ENCODE measurements around the gene GFY.

Gene GFY

DNA sequence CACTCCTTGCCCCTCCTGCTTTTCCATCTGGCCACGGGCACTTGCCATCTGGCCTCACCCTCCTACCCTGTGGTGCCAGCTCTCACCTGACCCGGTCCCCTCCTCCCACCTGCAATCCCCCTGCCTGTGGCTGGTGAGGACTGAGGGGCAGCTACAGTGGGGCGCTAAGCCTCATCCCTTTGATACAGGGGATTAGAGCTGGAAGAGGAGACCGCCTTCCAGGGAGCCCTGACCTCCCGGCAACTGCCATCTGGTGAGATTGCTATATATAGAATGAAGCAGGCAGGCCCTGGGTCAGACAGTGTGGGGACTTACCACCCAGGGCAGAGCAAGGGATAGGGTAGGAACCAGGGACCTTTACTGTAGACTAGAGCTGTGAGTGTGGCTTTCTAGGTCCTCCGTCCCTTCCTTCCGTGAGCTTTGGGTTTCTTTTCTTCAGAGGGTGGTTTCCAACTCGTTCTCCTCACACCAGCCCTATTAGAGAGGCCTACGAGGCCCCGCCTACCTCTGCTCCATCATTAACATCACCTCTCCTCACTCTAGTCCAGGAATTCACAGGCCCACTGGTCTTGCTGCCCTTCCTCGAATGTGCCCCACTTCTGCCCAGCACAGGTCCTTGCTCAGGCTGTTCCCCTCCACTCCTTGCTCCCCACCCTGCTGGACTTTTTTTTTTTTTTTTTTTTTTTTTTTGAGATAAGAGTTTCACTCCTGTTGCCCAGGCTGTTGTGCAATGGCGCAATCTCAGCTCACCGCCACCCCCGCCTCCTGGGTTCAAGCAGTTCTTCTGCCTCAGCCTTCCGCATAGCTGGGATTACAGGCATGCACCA, 29.4 kb upstream of the GFY start:
- H3K36me3 ChIP-seq (ENCODE audit: control insufficient read depth in 1 of 2, insufficient read depth in 2 of 2, low read length in 2 of 2) = no peaks in the 10 kb centered on the region
- no peak overlapping the region for H3K27ac ChIP-seq (ENCODE audit: low read length)
- H3K27me3 ChIP-seq (ENCODE audit: low read depth, low read length) = no peaks in the 10 kb centered on the region
- no peaks in the 10 kb centered on the region for H3K9me3 ChIP-seq (ENCODE audit: control insufficient read depth in 1 of 2, low read length in 2 of 2)
- H3K4me1 ChIP-seq (ENCODE audit: control insufficient read depth in 1 of 2, insufficient read depth in 2 of 2, low read length in 2 of 2) = no peaks in the 10 kb centered on the region
- H3K4me3 ChIP-seq (ENCODE audit: low read depth in 1 of 2, low read length in 2 of 2) = no peak overlapping the region

DNA sequence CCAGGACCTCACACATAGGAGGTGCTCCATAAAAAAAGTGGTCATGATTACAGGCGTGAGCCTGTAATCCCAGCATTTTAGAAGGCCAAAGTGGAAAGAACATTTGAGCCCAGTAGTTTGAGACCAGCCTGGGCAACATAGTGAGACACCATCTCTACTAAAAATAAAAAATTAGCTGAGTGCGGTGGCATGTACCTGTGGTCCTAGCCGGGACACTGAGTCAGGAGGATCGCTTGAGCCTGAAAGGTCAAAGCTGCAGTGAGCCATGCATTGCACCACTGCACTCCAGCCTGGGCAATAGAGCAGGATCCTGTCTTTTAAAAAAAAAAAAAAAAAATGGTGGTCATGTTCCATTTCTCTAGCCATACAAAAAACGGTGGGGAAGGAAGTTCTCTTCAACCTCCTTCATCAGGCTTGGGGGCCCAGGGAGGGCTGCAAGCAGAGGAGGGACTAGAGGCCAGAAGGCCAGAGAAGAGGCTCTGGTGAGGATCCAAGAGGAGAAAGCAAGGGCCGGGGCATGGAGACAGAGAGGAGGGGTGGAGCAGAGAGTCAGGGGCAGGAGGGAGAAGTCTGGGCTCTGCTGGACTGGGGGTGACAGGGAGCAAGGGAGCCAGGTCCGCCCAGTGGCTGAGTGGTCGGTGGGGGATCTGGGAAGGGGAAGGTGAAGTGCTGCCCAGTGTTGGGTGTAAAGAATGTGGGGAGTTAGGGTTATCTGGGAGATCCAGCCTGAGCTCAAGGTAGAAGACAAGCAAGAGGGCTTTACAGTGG, 28.3 kb upstream of the GFY start:
- H3K27me3 ChIP-seq (ENCODE audit: low read depth, low read length) = no peaks in the 10 kb centered on the region
- H3K27ac ChIP-seq (ENCODE audit: low read length) = no peak overlapping the region
- no peaks in the 10 kb centered on the region for H3K4me1 ChIP-seq (ENCODE audit: control insufficient read depth in 1 of 2, insufficient read depth in 2 of 2, low read length in 2 of 2)

DNA sequence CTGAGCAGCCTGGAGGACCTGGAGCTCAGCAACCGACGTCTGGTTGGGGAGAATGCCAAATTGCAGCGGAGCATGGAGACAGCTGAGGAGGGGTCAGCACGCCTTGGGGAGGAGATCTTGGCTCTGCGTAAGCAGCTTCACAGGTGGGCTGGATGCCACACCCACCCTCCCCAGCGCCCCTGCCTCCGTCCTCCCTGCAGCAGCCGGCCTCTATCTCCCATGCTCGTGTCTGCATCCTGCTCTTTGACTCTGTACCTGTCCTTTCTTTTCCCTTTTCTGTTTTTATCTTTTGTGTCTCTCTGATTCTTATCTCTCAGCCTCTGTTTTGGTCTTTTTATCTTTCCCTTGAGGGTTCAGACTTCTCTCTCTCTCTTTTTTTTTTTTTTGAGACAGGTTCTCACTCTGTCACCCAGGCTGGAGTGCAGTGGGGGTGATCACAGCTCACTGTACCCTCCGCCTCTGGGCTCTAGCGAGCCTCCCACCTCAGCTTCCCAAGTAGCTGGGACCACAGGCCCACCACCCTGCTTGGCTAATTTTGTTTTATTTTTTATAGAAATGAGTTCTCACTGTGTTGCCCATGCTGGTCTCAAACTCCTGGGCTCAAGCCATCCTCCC, 27.1 kb upstream of the GFY start:
- H3K4me1 ChIP-seq (ENCODE audit: control insufficient read depth in 1 of 2, insufficient read depth in 2 of 2, low read length in 2 of 2) = no peaks in the 10 kb centered on the region
- H3K27ac ChIP-seq (ENCODE audit: low read length) = no peak overlapping the region
- no peak overlapping the region for H3K4me3 ChIP-seq (ENCODE audit: low read depth in 1 of 2, low read length in 2 of 2)

More for the DNA sequence above, 28.3 kb upstream of the GFY start:
- Histone ChIP-seq H3K9me3 (ENCODE audit: control insufficient read depth in 1 of 2, low read length in 2 of 2) (no peaks in the 10 kb centered on the region), H3K36me3 (ENCODE audit: control insufficient read depth in 1 of 2, insufficient read depth in 2 of 2, low read length in 2 of 2) (no peaks in the 10 kb centered on the region), H3K4me3 (ENCODE audit: low read depth in 1 of 2, low read length in 2 of 2) (no peak overlapping the region)

DNA sequence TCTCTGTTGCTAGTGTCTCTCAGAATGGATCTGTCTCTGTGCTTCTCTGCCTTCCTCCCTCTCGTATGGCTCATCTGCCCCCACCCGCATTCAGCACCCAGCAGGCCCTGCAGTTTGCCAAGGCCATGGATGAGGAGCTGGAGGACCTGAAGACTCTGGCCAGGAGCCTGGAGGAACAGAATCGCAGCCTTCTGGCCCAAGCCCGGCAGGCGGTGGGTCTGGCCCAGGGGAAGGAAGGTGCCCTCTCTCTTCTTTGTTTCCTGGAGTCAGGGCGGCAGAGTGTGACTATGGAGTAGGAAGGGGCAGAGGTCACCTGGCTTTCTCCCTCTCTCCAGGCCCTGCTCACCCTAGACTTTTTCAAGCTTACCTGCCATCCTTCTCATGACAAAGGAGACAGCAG, 26.3 kb upstream of the GFY start:
- no peaks in the 10 kb centered on the region for H3K9me3 ChIP-seq (ENCODE audit: control insufficient read depth in 1 of 2, low read length in 2 of 2)
- H3K27me3 ChIP-seq (ENCODE audit: low read depth, low read length) = no peaks in the 10 kb centered on the region
- H3K4me3 ChIP-seq (ENCODE audit: low read depth in 1 of 2, low read length in 2 of 2) = no peak overlapping the region
- H3K27ac ChIP-seq (ENCODE audit: low read length) = no peak overlapping the region
- no peaks in the 10 kb centered on the region for H3K36me3 ChIP-seq (ENCODE audit: control insufficient read depth in 1 of 2, insufficient read depth in 2 of 2, low read length in 2 of 2)
- no peaks in the 10 kb centered on the region for H3K4me1 ChIP-seq (ENCODE audit: control insufficient read depth in 1 of 2, insufficient read depth in 2 of 2, low read length in 2 of 2)

More for the DNA sequence above, 27.1 kb upstream of the GFY start:
- Histone ChIP-seq H3K27me3 (ENCODE audit: low read depth, low read length) (no peaks in the 10 kb centered on the region), H3K36me3 (ENCODE audit: control insufficient read depth in 1 of 2, insufficient read depth in 2 of 2, low read length in 2 of 2) (no peaks in the 10 kb centered on the region), H3K9me3 (ENCODE audit: control insufficient read depth in 1 of 2, low read length in 2 of 2) (no peaks in the 10 kb centered on the region)

DNA sequence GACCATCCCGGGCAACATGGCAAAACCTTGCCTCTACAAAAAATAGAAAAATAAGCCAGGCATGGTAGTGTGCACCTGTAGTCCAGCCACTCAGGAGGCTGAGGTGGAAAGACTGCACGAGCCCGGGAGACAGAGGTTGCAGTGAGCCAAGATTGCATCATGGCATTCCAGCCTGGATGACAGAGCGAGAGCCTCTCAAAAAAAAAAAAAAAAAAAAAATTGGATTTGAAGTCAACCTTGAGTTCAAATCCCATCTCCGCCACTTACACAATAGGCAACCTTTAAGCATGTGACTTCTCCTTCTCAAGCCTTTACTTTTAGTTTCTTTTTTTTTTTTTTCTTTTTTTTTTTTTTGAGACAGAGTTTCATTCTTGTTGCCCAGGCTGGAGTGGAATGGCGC, 25.2 kb upstream of the GFY start:
- Histone ChIP-seq H3K9me3 (ENCODE audit: control insufficient read depth in 1 of 2, low read length in 2 of 2) (no peaks in the 10 kb centered on the region), H3K4me1 (ENCODE audit: control insufficient read depth in 1 of 2, insufficient read depth in 2 of 2, low read length in 2 of 2) (no peaks in the 10 kb centered on the region), H3K27ac (ENCODE audit: low read length) (no peak overlapping the region), H3K36me3 (ENCODE audit: control insufficient read depth in 1 of 2, insufficient read depth in 2 of 2, low read length in 2 of 2) (no peaks in the 10 kb centered on the region), H3K4me3 (ENCODE audit: low read depth in 1 of 2, low read length in 2 of 2) (no peak overlapping the region), H3K27me3 (ENCODE audit: low read depth, low read length) (no peaks in the 10 kb centered on the region)

DNA sequence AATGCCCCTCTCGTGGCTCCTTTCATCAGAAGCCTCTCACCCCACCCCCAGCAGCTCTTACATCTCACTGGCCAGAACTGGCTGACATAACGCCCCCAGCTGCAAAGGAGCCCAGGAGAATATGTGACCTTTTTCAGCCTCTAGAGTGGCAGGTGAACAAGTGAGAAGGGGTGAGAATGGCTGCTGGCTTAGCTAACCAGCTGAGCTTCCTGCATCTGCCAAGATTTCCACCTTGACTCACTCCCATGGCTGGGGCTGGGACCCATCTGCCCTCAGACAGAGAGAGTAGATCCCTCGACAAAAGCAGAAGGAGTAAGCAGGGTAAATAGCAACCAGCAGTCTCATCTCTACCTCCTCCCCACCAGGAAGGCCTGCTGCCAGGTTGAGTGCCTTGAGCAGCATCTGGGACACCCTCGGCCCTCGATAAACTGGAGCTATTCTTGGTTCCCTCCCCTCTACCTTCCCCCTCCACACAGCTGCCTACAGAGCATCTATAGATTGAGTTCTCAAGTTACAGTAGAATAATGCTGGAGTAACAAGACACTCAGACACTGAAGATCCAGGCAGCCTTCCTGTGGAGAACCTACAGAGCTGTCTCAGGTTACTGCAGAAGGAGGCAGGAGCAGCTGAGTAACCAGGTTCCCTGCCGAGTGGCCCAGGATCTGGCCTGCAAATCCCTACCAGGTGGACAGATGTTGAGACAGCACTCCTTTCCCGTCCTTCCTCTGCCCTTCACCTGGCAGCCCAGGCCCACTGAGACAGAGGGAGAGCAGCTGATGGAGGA, 21.6 kb upstream of the GFY start:
- no peak overlapping the region for H3K4me3 ChIP-seq (ENCODE audit: low read depth in 1 of 2, low read length in 2 of 2)
- H3K4me1 ChIP-seq (ENCODE audit: control insufficient read depth in 1 of 2, insufficient read depth in 2 of 2, low read length in 2 of 2) = no peaks in the 10 kb centered on the region
- H3K9me3 ChIP-seq (ENCODE audit: control insufficient read depth in 1 of 2, low read length in 2 of 2) = no peaks in the 10 kb centered on the region
- H3K36me3 ChIP-seq (ENCODE audit: control insufficient read depth in 1 of 2, insufficient read depth in 2 of 2, low read length in 2 of 2) = no peaks in the 10 kb centered on the region
- no peaks in the 10 kb centered on the region for H3K27me3 ChIP-seq (ENCODE audit: low read depth, low read length)
- H3K27ac ChIP-seq (ENCODE audit: low read length) = no peak overlapping the region

DNA sequence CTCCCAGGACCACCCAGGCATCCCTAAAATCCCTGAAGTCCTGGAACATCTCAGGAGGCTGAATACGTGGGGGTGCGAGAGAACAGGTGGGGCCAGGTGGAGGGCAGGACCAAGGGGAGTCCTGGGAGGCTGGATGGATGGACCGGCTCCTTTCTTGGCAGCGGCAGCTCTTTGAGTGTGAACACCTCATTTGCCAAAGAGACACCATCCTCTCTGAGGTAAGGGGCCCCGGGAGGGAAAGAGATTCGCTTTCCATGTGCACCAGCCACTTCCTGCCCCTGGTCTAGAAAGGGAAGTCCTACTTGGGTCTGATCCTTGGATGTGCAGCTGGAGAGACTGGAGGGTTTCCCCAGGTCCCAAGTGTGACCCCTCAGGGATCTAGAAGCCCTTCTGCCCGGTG, 18.1 kb upstream of the GFY start:
- Histone ChIP-seq H3K4me3 (ENCODE audit: low read depth in 1 of 2, low read length in 2 of 2) (no peak overlapping the region), H3K9me3 (ENCODE audit: control insufficient read depth in 1 of 2, low read length in 2 of 2) (no peaks in the 10 kb centered on the region), H3K27me3 (ENCODE audit: low read depth, low read length) (no peaks in the 10 kb centered on the region), H3K27ac (ENCODE audit: low read length) (no peak overlapping the region), H3K36me3 (ENCODE audit: control insufficient read depth in 1 of 2, insufficient read depth in 2 of 2, low read length in 2 of 2) (no peaks in the 10 kb centered on the region), H3K4me1 (ENCODE audit: control insufficient read depth in 1 of 2, insufficient read depth in 2 of 2, low read length in 2 of 2) (no peaks in the 10 kb centered on the region)

DNA sequence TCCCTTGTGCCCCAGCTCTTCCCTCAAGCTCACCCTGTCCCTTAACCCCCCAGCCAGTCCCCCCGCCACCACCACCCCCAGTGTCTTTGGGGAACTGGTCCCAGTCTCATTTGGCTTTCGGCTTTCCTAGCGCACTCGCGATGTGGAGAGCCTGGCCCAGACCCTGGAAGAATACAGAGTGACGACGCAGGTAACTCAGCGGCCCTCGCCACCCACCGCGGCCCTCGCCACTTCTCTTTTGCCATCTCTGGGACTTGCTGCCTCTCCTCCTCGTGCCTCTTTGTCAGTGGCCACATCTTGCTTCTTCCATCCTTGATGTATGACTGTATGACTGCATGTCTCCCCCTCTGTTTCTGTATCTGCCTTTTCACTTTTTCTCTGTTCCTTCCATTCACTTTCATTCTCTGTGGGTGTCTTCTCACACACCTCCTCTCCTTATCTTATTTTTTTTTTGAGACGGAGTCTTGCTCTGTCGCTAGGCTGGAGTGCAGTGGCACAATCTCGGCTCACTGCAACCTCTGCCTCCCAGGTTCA, 17.6 kb upstream of the GFY start:
- Histone ChIP-seq H3K27me3 (ENCODE audit: low read depth, low read length) (no peaks in the 10 kb centered on the region), H3K4me1 (ENCODE audit: control insufficient read depth in 1 of 2, insufficient read depth in 2 of 2, low read length in 2 of 2) (no peaks in the 10 kb centered on the region), H3K4me3 (ENCODE audit: low read depth in 1 of 2, low read length in 2 of 2) (no peak overlapping the region), H3K36me3 (ENCODE audit: control insufficient read depth in 1 of 2, insufficient read depth in 2 of 2, low read length in 2 of 2) (no peaks in the 10 kb centered on the region), H3K27ac (ENCODE audit: low read length) (no peak overlapping the region), H3K9me3 (ENCODE audit: control insufficient read depth in 1 of 2, low read length in 2 of 2) (no peaks in the 10 kb centered on the region)

DNA sequence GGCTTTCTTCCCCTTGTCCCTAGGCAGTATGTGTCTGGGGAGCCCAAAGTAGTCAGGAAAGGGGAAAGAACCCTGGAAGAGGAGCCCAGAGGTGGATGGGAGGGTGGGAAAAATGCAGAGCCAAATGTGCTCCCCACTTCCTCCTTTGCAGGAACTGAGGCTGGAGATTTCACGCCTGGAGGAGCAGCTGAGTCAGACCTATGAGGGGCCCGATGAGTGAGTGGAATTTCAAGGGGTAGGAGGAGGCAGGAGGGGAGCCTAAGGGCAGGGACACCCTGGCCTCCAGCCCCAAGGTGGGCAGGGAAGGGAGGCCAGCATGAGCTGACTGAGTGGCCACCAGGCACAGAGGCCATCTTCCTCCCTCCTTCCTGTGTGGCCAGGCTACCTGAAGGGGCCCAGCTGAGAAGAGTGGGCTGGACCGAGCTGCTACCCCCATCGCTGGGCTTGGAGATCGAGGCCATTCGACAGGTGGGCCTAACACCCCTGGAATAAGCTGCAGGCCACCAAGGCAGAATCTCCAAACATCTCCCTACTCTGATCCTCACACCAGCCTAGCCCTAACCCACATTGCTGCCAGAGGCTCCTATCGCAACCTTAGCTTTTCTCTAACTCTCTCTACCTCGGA, 16.3 kb upstream of the GFY start:
- H3K4me3 ChIP-seq (ENCODE audit: low read depth in 1 of 2, low read length in 2 of 2) = no peak overlapping the region
- H3K4me1 ChIP-seq (ENCODE audit: control insufficient read depth in 1 of 2, insufficient read depth in 2 of 2, low read length in 2 of 2) = no peaks in the 10 kb centered on the region
- H3K36me3 ChIP-seq (ENCODE audit: control insufficient read depth in 1 of 2, insufficient read depth in 2 of 2, low read length in 2 of 2) = no peaks in the 10 kb centered on the region
- H3K27ac ChIP-seq (ENCODE audit: low read length) = no peak overlapping the region
- no peaks in the 10 kb centered on the region for H3K9me3 ChIP-seq (ENCODE audit: control insufficient read depth in 1 of 2, low read length in 2 of 2)
- H3K27me3 ChIP-seq (ENCODE audit: low read depth, low read length) = no peaks in the 10 kb centered on the region

DNA sequence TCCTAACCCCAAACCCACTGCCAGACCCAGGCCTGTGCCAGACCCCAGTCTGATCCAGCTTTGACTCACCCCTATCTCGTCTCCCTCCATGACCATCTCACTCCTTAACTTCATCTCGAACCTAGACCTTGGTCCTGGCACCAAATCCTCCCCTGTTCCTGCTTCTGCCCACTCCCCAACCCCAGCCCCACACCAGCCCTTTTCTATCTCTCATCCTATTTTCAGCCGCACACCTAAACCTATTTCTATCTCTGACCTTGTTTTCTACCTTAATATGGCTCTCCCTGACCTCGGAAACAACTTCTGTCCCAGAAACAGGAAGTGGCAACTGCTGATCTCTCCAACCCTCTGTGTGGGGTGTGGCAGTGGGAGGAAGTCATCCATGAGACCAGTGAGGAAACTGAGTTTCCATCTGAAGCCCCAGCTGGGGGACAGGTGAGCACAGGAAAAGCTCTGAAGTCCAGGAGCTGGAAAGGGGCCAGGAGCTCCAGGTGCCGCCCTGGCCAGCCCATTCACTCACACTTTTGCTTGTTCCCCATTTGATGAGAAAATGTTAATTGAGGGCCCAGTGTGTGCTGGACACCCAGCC, 15.7 kb upstream of the GFY start:
- no peak overlapping the region for H3K27ac ChIP-seq (ENCODE audit: low read length)
- H3K36me3 ChIP-seq (ENCODE audit: control insufficient read depth in 1 of 2, insufficient read depth in 2 of 2, low read length in 2 of 2) = no peaks in the 10 kb centered on the region
- H3K4me1 ChIP-seq (ENCODE audit: control insufficient read depth in 1 of 2, insufficient read depth in 2 of 2, low read length in 2 of 2) = no peaks in the 10 kb centered on the region
- no peaks in the 10 kb centered on the region for H3K27me3 ChIP-seq (ENCODE audit: low read depth, low read length)
- no peak overlapping the region for H3K4me3 ChIP-seq (ENCODE audit: low read depth in 1 of 2, low read length in 2 of 2)
- no peaks in the 10 kb centered on the region for H3K9me3 ChIP-seq (ENCODE audit: control insufficient read depth in 1 of 2, low read length in 2 of 2)

Data from muscle layer of duodenum (tissue), 2 donors.